Loucy (cell line): Measurements from ENCODE around the gene SSTR5.

Source experiments
- H2AFZ ChIP-seq: fragments of 200-600 bp; sonication (generic); 2 replicates; pipeline ENCODE4 v1.6.0; 2016; ENCODE audit warnings: antibody characterized with exemption, mild to moderate bottlenecking, low read length, moderate library complexity
- H3F3A ChIP-seq: fragments of 200-600 bp; 2 replicates; pipeline ENCODE4 v1.6.0; 2016; ENCODE audit warnings: antibody characterized with exemption, low read depth, mild to moderate bottlenecking
- H3K27me3 ChIP-seq: fragments of 200-600 bp; sonication (generic); 2 replicates; pipeline ENCODE4 v1.6.1; 2014; ENCODE audit warnings: low read length, mild to moderate bottlenecking; ENCODE audit not compliant: insufficient read depth, poor library complexity, severe bottlenecking
- H3K36me3 ChIP-seq: fragments of 200-600 bp; sonication (generic); 2 replicates; pipeline ENCODE4 v1.6.1; 2016; ENCODE audit warnings: low read length; ENCODE audit not compliant: insufficient read depth
- H3K4me1 ChIP-seq: fragments of 200-600 bp; sonication (generic); 2 replicates; pipeline ENCODE4 v1.5.1; 2014; ENCODE audit warnings: low read length, mild to moderate bottlenecking; ENCODE audit not compliant: insufficient read depth, poor library complexity, severe bottlenecking
- H3K4me2 ChIP-seq: fragments of 200-600 bp; sonication (generic); 2 replicates; pipeline ENCODE4 v1.6.0; 2014; ENCODE audit warnings: antibody characterized with exemption, low read length, low read depth, mild to moderate bottlenecking; ENCODE audit not compliant: poor library complexity, severe bottlenecking
- H3K4me3 ChIP-seq: fragments of 200-600 bp; sonication (generic); 2 replicates; pipeline ENCODE4 v1.5.1; 2014; ENCODE audit warnings: low read length, mild to moderate bottlenecking, mixed read lengths; ENCODE audit not compliant: poor library complexity, severe bottlenecking
- H3K79me2 ChIP-seq: fragments of 200-600 bp; sonication (generic); 2 replicates; pipeline ENCODE4 v1.6.1; 2014; ENCODE audit warnings: low read length; ENCODE audit not compliant: insufficient read depth
- H3K9ac ChIP-seq: fragments of 200-600 bp; sonication (generic); 2 replicates; pipeline ENCODE4 v1.6.0; 2014; ENCODE audit warnings: mild to moderate bottlenecking, low read depth, low read length, moderate library complexity; ENCODE audit not compliant: poor library complexity, severe bottlenecking
- H3K9me2 ChIP-seq: fragments of 200-600 bp; sonication (generic); replicated peaks from 2 replicates; pipeline ENCODE4 v1.6.1; 2016; ENCODE audit warnings: low read depth, low read length, mixed read lengths
- H3K9me3 ChIP-seq: fragments of 200-600 bp; sonication (generic); 2 replicates; pipeline ENCODE4 v1.6.1; 2014; ENCODE audit warnings: mild to moderate bottlenecking, antibody characterized with exemption, low read length, low read depth; ENCODE audit not compliant: insufficient read depth
- H4K20me1 ChIP-seq: fragments of 200-600 bp; sonication (generic); 2 replicates; pipeline ENCODE4 v1.6.0; 2014; ENCODE audit warnings: antibody characterized with exemption, low read length, mild to moderate bottlenecking; ENCODE audit not compliant: insufficient read depth, poor library complexity, severe bottlenecking
- CTCF ChIP-seq: fragments of 200-600 bp; sonication (generic); conservative IDR thresholded peaks from 2 replicates; pipeline ENCODE4 v1.5.1; 2014; ENCODE audit warnings: mild to moderate bottlenecking, antibody characterized with exemption, low read length
- EZH2phosphoT487 ChIP-seq: fragments of 200-600 bp; IDR thresholded peaks from 2 replicates; pipeline ENCODE4 v1.6.1; 2018; ENCODE audit warnings: antibody characterized with exemption, mild to moderate bottlenecking, moderate library complexity, borderline replicate concordance

Gene SSTR5

GRCh38 chr16:1089439-1089821, 16.9 kb downstream of the SSTR5 start:
- no peaks in the 10 kb centered on the region for H3K4me1 ChIP-seq
- no peaks in the 10 kb centered on the region for H3K79me2 ChIP-seq
- no peaks in the 10 kb centered on the region for H3K9me2 ChIP-seq
- H3F3A ChIP-seq = no peaks in the 10 kb centered on the region
- H3K27me3 ChIP-seq = no peaks in the 10 kb centered on the region
- TF ChIP-seq EZH2phosphoT487 = no peak
- TF ChIP-seq CTCF = no peak
- no peaks in the 10 kb centered on the region for H3K9me3 ChIP-seq
- no peaks in the 10 kb centered on the region for H3K36me3 ChIP-seq
- H2AFZ ChIP-seq = no peak overlapping the region
- H3K9ac ChIP-seq = no peak overlapping the region
- H4K20me1 ChIP-seq = no peaks in the 10 kb centered on the region
- H3K4me2 ChIP-seq = no peak overlapping the region
- H3K4me3 ChIP-seq = no peak overlapping the region

- Histone ChIP-seq H3K36me3 (no peaks in the 10 kb centered on the region), H4K20me1 (no peaks in the 10 kb centered on the region), H3F3A (no peaks in the 10 kb centered on the region), H3K27me3 (no peaks in the 10 kb centered on the region), H3K4me1 (no peaks in the 10 kb centered on the region), H3K4me3 (no peak overlapping the region), H3K79me2 (no peaks in the 10 kb centered on the region), H3K9ac (no peak overlapping the region), H3K4me2 (no peak overlapping the region), H2AFZ (no peak overlapping the region), H3K9me2 (no peaks in the 10 kb centered on the region), H3K9me3 (no peaks in the 10 kb centered on the region)
- TF ChIP-seq EZH2phosphoT487 = no peak
- TF ChIP-seq CTCF = no peak
Observed at GRCh38 chr16:1089822-1090619, 17.5 kb downstream of the SSTR5 start.

GRCh38 chr16:1090620-1091587, 18.4 kb downstream of the SSTR5 start:
- Histone ChIP-seq H3K9me3 (no peaks in the 10 kb centered on the region), H2AFZ (no peak overlapping the region), H3K27me3 (no peaks in the 10 kb centered on the region), H3K79me2 (no peaks in the 10 kb centered on the region), H3K4me1 (no peaks in the 10 kb centered on the region), H3K9me2 (no peaks in the 10 kb centered on the region), H3K36me3 (no peaks in the 10 kb centered on the region), H3K4me3 (no peak overlapping the region), H3F3A (no peaks in the 10 kb centered on the region), H3K9ac (no peak overlapping the region), H4K20me1 (no peaks in the 10 kb centered on the region), H3K4me2 (no peak overlapping the region)
- TF ChIP-seq CTCF (no peak), EZH2phosphoT487 (no peak)
